GM23338 (cell line): ENCODE measurements around the gene MRPS18B. TPM values are rescaled to one million over a fixed set of nuclear protein-coding genes. Genes with fewer than 3 reads are reported as not detected.

ENCODE experiments used
- ATAC-seq: fragments of 200-7000 bp; cut with Tn5 transposase; 3 replicates; pipeline ENCODE4 v1.9.1; 2020
- DNase-seq: peaks from one replicate; pipeline ENCODE4 v3.0.0-alpha.2; 2015; ENCODE audit warnings: low spot score
- H2AFZ ChIP-seq: fragments of 200-600 bp; sonication (generic); 2 replicates; pipeline ENCODE4 v1.8.0; 2016; ENCODE audit warnings: antibody characterized with exemption, mild to moderate bottlenecking, moderate library complexity
- H3F3A ChIP-seq: fragments of 200-600 bp; sonication (generic); replicated peaks from 2 replicates; pipeline ENCODE4 v1.8.0; 2017; ENCODE audit warnings: antibody characterized with exemption, mixed run types, low read depth
- H3K27ac ChIP-seq: fragments of 200-600 bp; sonication (generic); 2 replicates; pipeline ENCODE4 v1.6.1; 2016; ENCODE audit warnings: low read depth
- H3K27me3 ChIP-seq: fragments of 200-600 bp; sonication (generic); 2 replicates; pipeline ENCODE4 v1.8.0; 2016; ENCODE audit warnings: mild to moderate bottlenecking, mixed run types, moderate library complexity; ENCODE audit not compliant: insufficient read depth
- H3K36me3 ChIP-seq: fragments of 200-600 bp; sonication (generic); 2 replicates; pipeline ENCODE4 v1.8.0; 2016; ENCODE audit warnings: mild to moderate bottlenecking; ENCODE audit not compliant: insufficient read depth
- H3K4me1 ChIP-seq: fragments of 200-600 bp; sonication (generic); 2 replicates; pipeline ENCODE4 v1.8.0; 2016; ENCODE audit warnings: mild to moderate bottlenecking, moderate library complexity; ENCODE audit not compliant: insufficient read depth
- H3K4me2 ChIP-seq: fragments of 200-600 bp; sonication (generic); 2 replicates; pipeline ENCODE4 v1.7.1; 2017; ENCODE audit warnings: mixed run types
- H3K4me3 ChIP-seq: fragments of 200-600 bp; sonication (generic); 2 replicates; pipeline ENCODE4 v1.6.1; 2016; ENCODE audit warnings: mixed run types
- H3K79me2 ChIP-seq: fragments of 200-600 bp; sonication (generic); replicated peaks from 2 replicates; pipeline ENCODE4 v1.8.0; 2017; ENCODE audit warnings: mild to moderate bottlenecking; ENCODE audit not compliant: insufficient read depth
- H3K9me2 ChIP-seq: fragments of 200-600 bp; sonication (generic); 2 replicates; pipeline ENCODE4 v1.8.0; 2017; ENCODE audit not compliant: insufficient read depth
- H4K20me1 ChIP-seq: fragments of 200-600 bp; sonication (generic); replicated peaks from 2 replicates; pipeline ENCODE4 v1.8.0; 2017; ENCODE audit warnings: mild to moderate bottlenecking; ENCODE audit not compliant: insufficient read depth
- H3K27ac Mint-ChIP-seq: 2 replicates; pipeline ENCODE4 v1.8.0; 2020; ENCODE audit warnings: inconsistent platforms, mild to moderate bottlenecking, moderate library complexity, mixed read lengths
- H3K27me3 Mint-ChIP-seq: 3 replicates; pipeline ENCODE4 v1.8.0; 2022; ENCODE audit warnings: low read depth, mild to moderate bottlenecking, moderate library complexity, mixed read lengths, inconsistent platforms; ENCODE audit not compliant: insufficient read depth, poor library complexity
- H3K36me3 Mint-ChIP-seq: 3 replicates; pipeline ENCODE4 v1.8.0; 2021; ENCODE audit warnings: low read depth, mild to moderate bottlenecking, inconsistent platforms, moderate library complexity, mixed read lengths
- H3K4me1 Mint-ChIP-seq: 3 replicates; pipeline ENCODE4 v1.8.0; 2020; ENCODE audit warnings: mild to moderate bottlenecking, inconsistent platforms, mixed read lengths
- H3K4me3 Mint-ChIP-seq: 3 replicates; pipeline ENCODE4 v1.8.0; 2021; ENCODE audit warnings: moderate library complexity, mild to moderate bottlenecking, inconsistent platforms, mixed read lengths
- H3K9me3 Mint-ChIP-seq: 3 replicates; pipeline ENCODE4 v1.8.0; 2020; ENCODE audit warnings: moderate library complexity, mild to moderate bottlenecking, inconsistent platforms, mixed read lengths
- CREB1 ChIP-seq: fragments of 250-450 bp; sonication (Bioruptor Pico); IDR thresholded peaks from 2 replicates; pipeline ENCODE4 v1.5.0; 2020; ENCODE audit warnings: low read depth, mild to moderate bottlenecking, moderate library complexity
- CTCF ChIP-seq, 2 experiments: fragments of 200-600 bp in 1 of 2; sonication (generic) in 1 of 2; conservative IDR thresholded peaks; 2 replicates each; pipeline versions ENCODE4 v1.5.1 to v1.6.1; 2016 to 2017; ENCODE audit warnings: antibody characterized with exemption in 2 of 2, low read depth in 2 of 2, mild to moderate bottlenecking in 2 of 2, moderate library complexity in 1 of 2
- ETS1 ChIP-seq: IDR thresholded peaks from 2 replicates; pipeline ENCODE4 v1.6.1; 2016; ENCODE audit warnings: antibody characterized with exemption
- EZH2 ChIP-seq: fragments of 200-600 bp; sonication (generic); IDR thresholded peaks from one replicate; pipeline ENCODE4 v1.8.0; 2017; ENCODE audit warnings: antibody characterized with exemption, mild to moderate bottlenecking, low read depth; ENCODE audit not compliant: unreplicated experiment
- EZH2phosphoT487 ChIP-seq: fragments of 200-600 bp; sonication (generic); IDR thresholded peaks from one replicate; pipeline ENCODE4 v1.8.1; 2018; ENCODE audit warnings: antibody characterized with exemption; ENCODE audit not compliant: unreplicated experiment
- JUNB ChIP-seq: IDR thresholded peaks from one replicate; pipeline ENCODE4 v1.6.1; 2016; ENCODE audit warnings: antibody characterized with exemption; ENCODE audit not compliant: unreplicated experiment
- POLR2AphosphoS5 ChIP-seq: IDR thresholded peaks from 2 replicates; pipeline ENCODE4 v1.6.1; 2016; ENCODE audit warnings: antibody characterized with exemption, low read depth
- REST ChIP-seq: IDR thresholded peaks from one replicate; pipeline ENCODE4 v1.6.1; 2018; ENCODE audit warnings: antibody characterized with exemption; ENCODE audit not compliant: unreplicated experiment
- STAT1 ChIP-seq: IDR thresholded peaks from one replicate; pipeline ENCODE4 v1.6.1; 2016; ENCODE audit warnings: antibody characterized with exemption; ENCODE audit not compliant: unreplicated experiment
- ZNF114 ChIP-seq: fragments of 250-450 bp; sonication (Bioruptor Pico); IDR thresholded peaks from 2 replicates; pipeline ENCODE4 v1.5.0; 2020; ENCODE audit warnings: mild to moderate bottlenecking, moderate library complexity
- ZNF331 ChIP-seq: fragments of 250-450 bp; sonication (Bioruptor Pico); IDR thresholded peaks from 2 replicates; pipeline ENCODE4 v1.5.0; 2020; ENCODE audit warnings: low read depth, mild to moderate bottlenecking, moderate library complexity
- polyA plus RNA-seq: library from polyadenylated mRNA; unstranded; fragments of >200 nt; fragmentation: Nextera tagmentation; extraction: Ambion mirVana; gene quantifications from 2 replicates; pipeline ENCODE4 v1.2.1, GENCODE V29; 2016
- total RNA-seq: library from RNA; depleted of rRNA; stranded (reverse); fragments of >200 nt; shearing (Covaris generic); gene quantifications from 2 replicates; pipeline ENCODE4 v1.2.3, GENCODE V29; 2014

Gene MRPS18B
- total and polyA plus RNA-seq, 2 experiments from 2014 or later = 49.2 to 73.6 TPM

- peaks cover 77% of the 10 kb centered on the region for H3K36me3 Mint-ChIP-seq
- TF ChIP-seq ZNF331 (CRISPR knock-in tag) (no peak), POLR2AphosphoS5 (peak; percentile 12; the same call in 1 of the 2 replicates), CREB1 (CRISPR knock-in tag) (0 out of 2 replicates have a peak, but pooled peaks have one; percentile 12), REST (no peak), EZH2 (no peak), JUNB (no peak), STAT1 (no peak), ETS1 (no peak), ZNF114 (CRISPR knock-in tag) (no peak), EZH2phosphoT487 (no peak), CTCF (conservative IDR thresholded peaks at IDR 0.05; ENCODE audit: low read depth in 2 of 2) (no peak)
These were observed 2.3 kb upstream of the MRPS18B start for GRCh38 chr6:30615219-30615957.

More at GRCh38 chr6:30615219-30615957, 2.3 kb upstream of the MRPS18B start:
- Histone ChIP-seq H3K79me2 (peaks cover 54% of the 10 kb centered on the region), H3K27ac (peak overlapping the region; percentile 98), H4K20me1 (peaks cover 5% of the 10 kb centered on the region; the same call in 1 of the 2 replicates), H3K4me3 (peak overlapping the region; percentile 56), H3K4me1 (peaks cover 19% of the 10 kb centered on the region), H3K27me3 (no peaks in the 10 kb centered on the region), H3K4me2 (peak overlapping the region; percentile 74), H3K36me3 (peaks cover 13% of the 10 kb centered on the region; the same call in 1 of the 2 replicates), H2AFZ (no peak overlapping the region), H3F3A (peaks cover 7% of the 10 kb centered on the region; the same call in 1 of the 2 replicates), H3K9me2 (no peaks in the 10 kb centered on the region)
- peak; percentile 46 for ATAC-seq
- H3K27ac Mint-ChIP-seq = peak overlapping the region; percentile 100
- peaks cover 40% of the 10 kb centered on the region for H3K27me3 Mint-ChIP-seq
- DNase-seq = peak; percentile 89
- peaks cover 36% of the 10 kb centered on the region for H3K4me1 Mint-ChIP-seq
- H3K4me3 Mint-ChIP-seq = peak overlapping the region; percentile 96
- H3K9me3 Mint-ChIP-seq = peaks cover 18% of the 10 kb centered on the region; the same call in 2 of the 3 replicates
